Type B pancreatic cell (in vitro differentiated cells): ENCODE data around the gene MN1. TPM values are rescaled to one million over a fixed set of nuclear protein-coding genes. Genes with fewer than 3 reads are reported as not detected.

Source experiments
- DNase-seq: peaks from one replicate; pipeline ENCODE4 v3.0.0; 2021; ENCODE audit warnings: mixed read lengths; ENCODE audit not compliant: unreplicated experiment; ENCODE audit errors: extremely low spot score
- H3K27ac Mint-ChIP-seq: 2 replicates; pipeline ENCODE4 v1.8.0; 2021; ENCODE audit warnings: mild to moderate bottlenecking, mixed read lengths
- H3K27me3 Mint-ChIP-seq: 2 replicates; pipeline ENCODE4 v1.8.0; 2021; ENCODE audit warnings: mixed read lengths
- H3K36me3 Mint-ChIP-seq: 2 replicates; pipeline ENCODE4 v1.8.0; 2021; ENCODE audit warnings: mixed read lengths
- H3K4me1 Mint-ChIP-seq: one replicate; pipeline ENCODE4 v1.8.0; 2021; ENCODE audit warnings: mixed read lengths; ENCODE audit not compliant: unreplicated experiment
- H3K4me3 Mint-ChIP-seq: 2 replicates; pipeline ENCODE4 v1.8.0; 2021; ENCODE audit warnings: mild to moderate bottlenecking, mixed read lengths
- H3K9me3 Mint-ChIP-seq: 2 replicates; pipeline ENCODE4 v1.8.0; 2021; ENCODE audit warnings: mixed read lengths
- total RNA-seq: library from RNA; stranded (reverse); gene quantifications from 2 replicates; pipeline ENCODE4 v1.2.1, GENCODE V29; 2021; ENCODE audit warnings: low replicate concordance
- TF ChIP-seq, protein P1 (sequence below): fragments of 200-600 bp; sonication (generic); conservative IDR thresholded peaks from 2 replicates; pipeline ENCODE4 v1.5.0; 2021; ENCODE audit warnings: antibody characterized with exemption, mild to moderate bottlenecking

The MN1 gene
- total RNA-seq, 1 donor from 2014 or later: 17.0 TPM

DNA sequence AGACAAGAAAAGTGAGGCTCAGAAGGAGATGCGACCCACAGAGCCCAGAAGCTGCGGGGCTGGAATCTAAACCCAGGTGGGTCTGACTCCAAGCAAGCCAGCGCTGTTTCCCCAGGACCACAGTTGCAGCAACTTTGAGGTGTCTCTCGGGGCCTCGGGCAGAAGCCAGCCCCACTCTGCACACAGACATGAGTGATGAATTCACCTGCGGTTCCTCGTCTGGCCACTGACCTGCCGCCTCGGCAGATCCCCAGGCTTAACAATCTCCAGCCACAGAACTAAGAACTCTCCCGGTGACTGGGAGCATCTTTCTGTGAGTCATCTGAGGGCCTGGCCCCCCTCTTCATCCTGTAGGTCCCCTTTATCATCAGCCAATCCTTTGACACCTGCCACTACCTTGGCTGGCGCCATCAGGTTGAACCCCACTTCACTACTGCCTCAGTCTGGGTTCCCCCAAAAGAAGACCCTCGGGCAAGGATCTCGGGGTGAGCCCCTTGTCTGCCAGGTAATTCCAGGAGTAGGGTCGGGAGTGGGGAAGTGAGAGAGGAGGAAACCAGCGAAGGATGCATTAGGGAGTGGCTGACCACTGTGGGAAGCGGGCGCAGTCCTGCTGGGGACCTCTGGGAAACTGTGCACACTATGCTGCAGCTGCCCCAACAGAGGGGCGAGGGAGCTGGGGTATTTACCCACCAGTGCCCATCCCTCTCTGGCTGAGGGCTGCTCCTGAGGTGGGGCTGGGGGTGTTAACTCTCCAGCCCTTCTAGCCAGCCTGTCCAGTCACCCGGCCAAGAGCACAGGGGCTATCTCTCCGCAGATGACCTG is 33.0 kb upstream of the MN1 start:
- peaks cover 39% of the 10 kb centered on the region for H3K4me1 Mint-ChIP-seq

DNA sequence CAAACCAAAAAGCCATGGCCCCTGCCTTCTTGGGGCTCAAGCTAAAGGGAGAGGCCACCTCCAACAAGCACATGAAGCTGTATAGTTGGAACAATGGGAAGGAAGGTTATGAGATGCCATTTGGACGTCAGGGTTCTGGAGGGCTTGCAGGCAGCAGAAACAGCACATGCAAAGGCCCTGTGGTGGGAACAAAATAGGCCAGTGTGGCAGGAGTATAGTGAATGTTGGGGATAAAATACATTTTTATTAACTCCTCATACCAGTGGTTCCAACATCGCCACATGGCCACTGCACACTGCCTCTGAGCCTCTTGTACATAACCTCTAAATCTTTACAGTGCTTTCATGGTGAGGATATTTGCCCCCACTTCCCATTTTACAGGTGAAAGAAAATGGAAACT is 32.2 kb upstream of the MN1 start:
- Mint-ChIP-seq H3K4me1 (peaks cover 35% of the 10 kb centered on the region), H3K27ac (no peak overlapping the region), H3K9me3 (peaks cover 6% of the 10 kb centered on the region), H3K4me3 (no peak overlapping the region), H3K27me3 (no peaks in the 10 kb centered on the region), H3K36me3 (peaks cover 4% of the 10 kb centered on the region)
- no peak for DNase-seq
- TF ChIP-seq, protein P1, sequence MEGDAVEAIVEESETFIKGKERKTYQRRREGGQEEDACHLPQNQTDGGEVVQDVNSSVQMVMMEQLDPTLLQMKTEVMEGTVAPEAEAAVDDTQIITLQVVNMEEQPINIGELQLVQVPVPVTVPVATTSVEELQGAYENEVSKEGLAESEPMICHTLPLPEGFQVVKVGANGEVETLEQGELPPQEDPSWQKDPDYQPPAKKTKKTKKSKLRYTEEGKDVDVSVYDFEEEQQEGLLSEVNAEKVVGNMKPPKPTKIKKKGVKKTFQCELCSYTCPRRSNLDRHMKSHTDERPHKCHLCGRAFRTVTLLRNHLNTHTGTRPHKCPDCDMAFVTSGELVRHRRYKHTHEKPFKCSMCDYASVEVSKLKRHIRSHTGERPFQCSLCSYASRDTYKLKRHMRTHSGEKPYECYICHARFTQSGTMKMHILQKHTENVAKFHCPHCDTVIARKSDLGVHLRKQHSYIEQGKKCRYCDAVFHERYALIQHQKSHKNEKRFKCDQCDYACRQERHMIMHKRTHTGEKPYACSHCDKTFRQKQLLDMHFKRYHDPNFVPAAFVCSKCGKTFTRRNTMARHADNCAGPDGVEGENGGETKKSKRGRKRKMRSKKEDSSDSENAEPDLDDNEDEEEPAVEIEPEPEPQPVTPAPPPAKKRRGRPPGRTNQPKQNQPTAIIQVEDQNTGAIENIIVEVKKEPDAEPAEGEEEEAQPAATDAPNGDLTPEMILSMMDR: no peak

More for the DNA sequence above, 33.0 kb upstream of the MN1 start:
- Mint-ChIP-seq H3K27me3 (no peaks in the 10 kb centered on the region), H3K36me3 (peaks cover 4% of the 10 kb centered on the region), H3K4me3 (no peak overlapping the region), H3K9me3 (peaks cover 6% of the 10 kb centered on the region), H3K27ac (no peak overlapping the region)
- TF ChIP-seq, protein P1: no peak
- no peak for DNase-seq

DNA sequence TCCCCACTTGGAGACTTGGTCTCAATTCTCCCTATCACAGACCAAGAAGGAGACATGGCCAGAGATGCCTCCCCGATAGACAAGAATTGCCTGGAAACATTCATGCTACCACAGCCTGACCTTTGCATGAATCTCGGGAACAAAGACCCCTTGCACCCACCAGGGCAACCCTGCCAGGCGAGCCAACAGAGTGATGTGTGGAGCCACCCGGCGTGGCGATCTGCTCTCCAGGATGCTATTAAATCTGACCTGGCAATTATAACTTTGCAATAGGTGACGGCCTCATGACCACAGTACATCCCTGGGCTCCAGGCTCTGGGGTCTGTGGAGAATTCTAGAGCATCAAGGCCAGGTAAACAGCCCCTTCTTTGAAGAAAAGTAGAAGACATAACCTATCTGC is 31.1 kb upstream of the MN1 start:
- H3K4me3 Mint-ChIP-seq: no peak overlapping the region
- H3K36me3 Mint-ChIP-seq: peaks cover 2% of the 10 kb centered on the region
- H3K9me3 Mint-ChIP-seq: peaks cover 2% of the 10 kb centered on the region
- TF ChIP-seq, protein P1: no peak
- H3K27ac Mint-ChIP-seq: no peak overlapping the region
- DNase-seq: no peak
- peaks cover 31% of the 10 kb centered on the region for H3K4me1 Mint-ChIP-seq
- H3K27me3 Mint-ChIP-seq: no peaks in the 10 kb centered on the region

DNA sequence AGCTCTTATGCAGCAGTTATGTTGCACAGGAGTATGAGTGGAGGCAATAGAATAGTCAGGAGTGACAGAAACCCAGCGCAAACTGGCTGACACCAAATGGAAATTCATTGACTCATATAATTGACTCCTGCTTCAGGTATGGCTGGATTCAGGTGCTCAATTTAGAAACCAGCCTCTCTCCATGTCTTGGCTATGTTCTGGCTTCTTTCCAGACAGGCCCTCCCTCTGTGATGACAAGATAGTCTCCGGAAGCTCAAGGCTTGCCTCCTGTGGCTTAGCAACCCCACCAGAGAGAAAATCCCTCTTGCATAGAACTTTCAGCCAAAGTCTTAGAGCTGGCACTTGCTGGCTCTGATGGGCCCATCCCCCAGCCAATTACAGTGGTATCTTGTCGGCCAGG is 28.1 kb upstream of the MN1 start:
- Mint-ChIP-seq H3K27ac (no peak overlapping the region), H3K4me1 (peaks cover 18% of the 10 kb centered on the region), H3K9me3 (no peaks in the 10 kb centered on the region), H3K27me3 (peaks cover 5% of the 10 kb centered on the region), H3K36me3 (no peaks in the 10 kb centered on the region), H3K4me3 (no peak overlapping the region)
- no peak for DNase-seq
- TF ChIP-seq, protein P1: no peak

DNA sequence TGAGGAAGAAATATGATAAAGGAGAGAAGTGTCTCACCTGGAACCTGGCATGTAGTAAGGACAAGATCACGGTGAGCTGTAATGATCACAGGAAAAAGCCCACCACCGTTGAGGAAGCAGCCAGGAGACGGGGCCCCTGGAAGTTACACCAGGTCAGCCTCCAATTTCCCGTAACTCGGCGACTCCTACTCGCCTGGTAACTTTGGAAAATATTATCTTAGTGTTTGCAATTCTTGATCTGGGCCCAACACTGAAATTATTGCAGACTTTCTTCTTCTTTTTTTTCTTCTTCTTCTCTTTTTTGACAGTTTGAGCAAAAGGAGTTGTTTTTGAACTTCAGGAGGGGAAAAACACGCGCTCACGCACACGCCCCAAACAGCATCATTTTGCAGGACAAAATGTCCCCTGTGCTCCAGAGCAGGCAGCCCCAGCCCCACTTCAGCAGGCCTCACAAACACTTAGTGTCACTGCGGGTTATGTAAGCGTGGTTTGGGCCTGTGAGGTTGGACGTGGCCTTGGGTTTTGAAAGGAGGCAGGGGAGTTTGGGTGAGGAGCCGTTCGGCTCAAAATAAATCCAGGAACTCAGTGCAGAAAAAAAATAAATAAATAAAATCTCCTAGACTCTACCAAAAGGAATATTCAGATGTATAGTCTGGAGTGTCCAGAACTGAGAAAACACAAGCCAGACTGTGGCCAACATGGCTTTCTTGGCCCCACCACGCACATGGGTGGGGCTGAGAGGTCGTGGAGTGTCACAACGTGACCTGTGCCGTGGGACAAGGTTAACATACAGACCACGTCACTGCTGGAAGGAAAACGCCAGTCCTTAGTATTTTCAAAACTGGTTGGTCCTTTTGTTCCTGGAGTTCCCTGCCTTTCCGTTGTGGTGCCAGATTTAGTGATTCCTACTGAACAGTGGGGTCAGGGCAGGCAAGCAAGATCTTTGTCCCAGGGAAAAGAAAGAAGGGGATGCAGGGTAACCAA is 26.3 kb upstream of the MN1 start:
- H3K4me3 Mint-ChIP-seq: no peak overlapping the region
- H3K4me1 Mint-ChIP-seq: peaks cover 18% of the 10 kb centered on the region
- H3K27me3 Mint-ChIP-seq: peaks cover 5% of the 10 kb centered on the region
- H3K27ac Mint-ChIP-seq: no peak overlapping the region
- H3K36me3 Mint-ChIP-seq: no peaks in the 10 kb centered on the region
- H3K9me3 Mint-ChIP-seq: no peaks in the 10 kb centered on the region
- TF ChIP-seq, protein P1: no peak
- DNase-seq: no peak
